ENCODE measurements around the gene UBL3.

The UBL3 gene

DNA sequence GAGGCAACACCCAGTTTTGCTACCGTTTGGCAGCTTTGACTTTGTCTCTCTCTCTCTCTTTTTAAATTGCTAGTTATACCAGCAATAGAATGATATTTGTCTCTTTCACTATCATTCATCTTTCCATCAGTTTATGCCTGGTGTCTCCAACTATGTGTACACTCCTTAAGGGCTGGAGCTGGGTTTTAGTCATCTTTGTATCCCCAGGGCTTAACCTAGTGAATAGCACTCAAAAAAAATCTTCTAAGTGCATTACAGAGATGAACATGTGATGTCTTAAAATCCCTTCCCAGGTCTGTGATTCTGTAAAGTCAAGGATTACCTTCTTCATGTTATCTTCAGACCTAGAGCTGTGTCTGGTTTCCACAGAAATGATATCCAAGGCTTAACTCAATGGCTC is 7.8 kb upstream of the UBL3 start:
- no peak for TF ChIP-seq CTCF (conservative IDR thresholded peaks at IDR 0.05; ENCODE audit: low read depth, low read length)
- DNase-seq (ENCODE audit: low read depth) = no peak
- H3K4me3 ChIP-seq (ENCODE audit: low read length) = no peak overlapping the region

DNA sequence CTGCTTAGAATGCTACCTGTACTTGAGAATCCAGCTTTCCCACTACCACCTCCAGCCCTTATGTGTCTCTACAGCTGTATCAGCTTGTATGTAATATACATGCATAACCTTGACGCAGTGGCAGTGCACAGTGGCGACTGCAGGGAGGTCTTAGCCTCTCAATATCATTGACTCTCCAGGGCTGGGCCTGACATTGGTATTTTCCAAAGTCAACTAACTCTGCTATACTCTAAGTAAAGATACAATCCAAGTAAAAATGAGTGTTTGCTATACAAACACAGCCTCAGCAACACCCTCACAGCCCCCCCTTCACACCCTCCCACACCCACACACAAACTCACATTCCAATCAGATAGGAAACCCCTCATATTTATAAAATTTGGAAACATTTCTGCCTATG is 6.7 kb upstream of the UBL3 start:
- TF ChIP-seq CTCF (conservative IDR thresholded peaks at IDR 0.05; ENCODE audit: low read depth, low read length) = no peak
- no peak overlapping the region for H3K4me3 ChIP-seq (ENCODE audit: low read length)
- no peak for DNase-seq (ENCODE audit: low read depth)

GRCh38 chr13:29856426-29856825 is 6.0 kb upstream of the UBL3 start:
- DNase-seq (ENCODE audit: low read depth) = no peak
- no peak for TF ChIP-seq CTCF (conservative IDR thresholded peaks at IDR 0.05; ENCODE audit: low read depth, low read length)
- H3K4me3 ChIP-seq (ENCODE audit: low read length) = no peak overlapping the region

DNA sequence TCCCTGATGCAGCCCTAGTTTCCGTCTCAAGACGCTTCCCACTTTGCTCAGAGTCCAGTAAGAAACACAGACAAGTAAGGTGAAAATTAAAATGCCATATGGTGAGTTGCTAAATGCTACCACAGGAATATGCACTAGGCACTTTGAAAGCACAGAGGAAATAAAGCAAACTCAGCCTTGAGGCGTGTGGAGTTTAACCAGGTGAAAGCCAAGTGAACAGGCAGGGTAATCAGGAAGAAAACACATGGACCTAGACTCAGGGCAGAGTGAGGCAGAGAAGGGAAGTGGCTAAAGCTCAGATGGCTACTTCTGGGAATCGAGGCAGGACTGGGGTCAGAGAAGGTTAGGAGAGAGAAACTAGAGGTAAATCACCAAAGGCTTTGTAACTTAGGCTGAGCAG is 5.4 kb upstream of the UBL3 start:
- DNase-seq (ENCODE audit: low read depth) = no peak
- TF ChIP-seq CTCF (conservative IDR thresholded peaks at IDR 0.05; ENCODE audit: low read depth, low read length) = no peak
- H3K4me3 ChIP-seq (ENCODE audit: low read length) = no peak overlapping the region

DNA sequence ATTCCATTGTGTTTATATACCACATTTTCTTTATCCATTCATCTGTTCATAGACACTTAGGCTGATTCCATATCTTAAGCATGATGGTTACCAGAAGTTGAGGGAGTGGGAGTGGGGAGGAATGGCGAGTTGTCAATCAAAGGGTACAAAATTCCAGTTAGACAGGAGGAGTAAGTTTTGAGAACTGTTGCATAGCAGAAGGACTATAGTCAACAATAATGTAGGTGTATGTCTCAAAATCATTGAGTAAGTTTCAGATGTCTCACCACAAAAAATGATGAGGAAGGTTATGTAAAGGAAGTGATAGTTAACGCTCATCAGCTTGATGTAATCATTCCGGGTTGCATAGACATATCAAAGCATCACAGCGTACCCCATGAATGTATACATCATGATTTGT is 4.6 kb upstream of the UBL3 start:
- no peak overlapping the region for H3K4me3 ChIP-seq (ENCODE audit: low read length)
- no peak for DNase-seq (ENCODE audit: low read depth)
- TF ChIP-seq CTCF (conservative IDR thresholded peaks at IDR 0.05; ENCODE audit: low read depth, low read length) = no peak

GRCh38 chr13:29853131-29853530 is 2.7 kb upstream of the UBL3 start:
- H3K4me3 ChIP-seq (ENCODE audit: low read length) = no peak overlapping the region
- DNase-seq (ENCODE audit: low read depth) = no peak
- TF ChIP-seq CTCF (conservative IDR thresholded peaks at IDR 0.05; ENCODE audit: low read depth, low read length) = no peak

DNA sequence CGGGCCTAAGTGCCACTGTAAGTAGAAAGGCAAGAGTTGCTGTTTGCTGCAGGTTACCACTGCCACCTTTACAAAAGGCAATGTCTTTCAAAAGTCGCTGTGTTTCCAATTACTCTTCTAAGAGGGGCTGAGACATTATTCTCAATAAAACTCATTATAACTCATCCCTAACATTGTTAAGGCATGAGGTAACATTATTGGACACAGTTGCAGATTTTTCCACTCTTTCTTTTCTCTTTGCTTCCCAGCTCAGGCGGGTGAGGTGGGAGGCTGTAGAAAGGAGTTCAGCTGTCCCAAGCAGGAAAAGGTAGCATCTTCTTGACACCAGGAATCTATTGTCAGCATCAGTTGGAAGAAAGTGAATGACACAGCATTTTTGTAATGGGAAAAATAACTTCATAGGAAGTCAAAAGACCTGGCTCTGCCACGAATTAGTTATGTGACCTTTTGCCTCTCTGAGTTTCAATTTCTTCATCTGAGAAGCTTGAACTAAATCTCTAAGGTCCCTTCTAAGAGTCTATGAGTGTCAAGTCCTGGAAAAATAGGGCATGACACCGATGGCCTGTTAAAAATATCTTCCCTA is 2.1 kb upstream of the UBL3 start:
- no peak for DNase-seq (ENCODE audit: low read depth)
- no peak overlapping the region for H3K4me3 ChIP-seq (ENCODE audit: low read length)
- no peak for TF ChIP-seq CTCF (conservative IDR thresholded peaks at IDR 0.05; ENCODE audit: low read depth, low read length)
